COR-L47 (cell line): ENCODE results near the gene MAGEF1.

ENCODE experiments used
- DNase-seq: peaks from one replicate; lab custom pipeline; 2025; lab: John Stamatoyannopoulos, UW

Gene MAGEF1

GRCh38 chr3:184669578-184669977 is 42.3 kb downstream of the MAGEF1 start:
- no peak for DNase-seq

GRCh38 chr3:184666442-184666841 is 45.4 kb downstream of the MAGEF1 start:
- DNase-seq: no peak

GRCh38 chr3:184665101-184665500 is 46.8 kb downstream of the MAGEF1 start:
- no peak for DNase-seq

- DNase-seq: peak; percentile 72
Observed at GRCh38 chr3:184663756-184664155, 48.1 kb downstream of the MAGEF1 start.

GRCh38 chr3:184663356-184663755 is 48.5 kb downstream of the MAGEF1 start:
- DNase-seq: no peak

- DNase-seq: no peak
Observed at GRCh38 chr3:184662187-184662586, 49.7 kb downstream of the MAGEF1 start.

- DNase-seq: no peak
Observed at GRCh38 chr3:184660931-184661330, 50.9 kb downstream of the MAGEF1 start.
